ENCODE measurements around the gene ZNF644.

GRCh38 chr1:91053630-91054029, 31.8 kb upstream of the ZNF644 start:
- no peak for TF ChIP-seq CTCF (IDR thresholded peaks at IDR 0.05)
- TF ChIP-seq ZNF281 (CRISPR knock-in tag; IDR thresholded peaks at IDR 0.05): no peak

Measured in WTC11 (cell line).